GM18511 (cell line): ENCODE measurements around the gene MINDY4.
"Not testable (repeated sequence)": the region's sequence is repeated elsewhere in the genome, so short reads cannot be mapped to it uniquely, and the experiment has no call there.

ENCODE experiments used
- ATAC-seq: cut with Tn5 transposase; IDR thresholded peaks from one replicate; pipeline ENCODE4 v1.9.1; 2021; ENCODE audit warnings: mild to moderate bottlenecking, moderate library complexity; ENCODE audit not compliant: unreplicated experiment

Gene MINDY4

GRCh38 chr7:30831936-30832335 lies 60.7 kb downstream of the MINDY4 start:
- no peak for ATAC-seq

- not testable (repeated sequence) for ATAC-seq
These were observed 62.9 kb downstream of the MINDY4 start for GRCh38 chr7:30834017-30834674.

GRCh38 chr7:30835396-30835915 lies 64.2 kb downstream of the MINDY4 start:
- ATAC-seq: no peak

DNA sequence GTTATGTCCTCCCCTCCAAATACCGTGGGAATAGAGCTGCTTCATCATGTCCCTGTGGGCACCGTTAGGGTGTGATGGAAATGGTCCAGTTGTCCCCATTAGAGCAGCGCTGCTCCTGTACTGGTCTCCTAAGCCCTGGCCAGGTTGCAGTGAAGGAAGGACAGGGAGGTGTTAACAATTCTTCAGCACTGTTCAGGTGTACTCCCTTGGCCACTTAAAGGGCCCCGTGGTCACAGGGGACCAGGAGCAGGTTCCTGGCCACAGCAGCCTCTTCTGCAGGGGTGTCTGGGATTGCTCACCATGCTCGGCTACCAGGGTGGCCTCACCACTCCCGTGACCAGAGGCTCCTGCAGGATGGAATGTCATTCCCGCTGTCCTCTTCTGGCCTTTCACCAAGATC lies 65.8 kb downstream of the MINDY4 start:
- no peak for ATAC-seq

DNA sequence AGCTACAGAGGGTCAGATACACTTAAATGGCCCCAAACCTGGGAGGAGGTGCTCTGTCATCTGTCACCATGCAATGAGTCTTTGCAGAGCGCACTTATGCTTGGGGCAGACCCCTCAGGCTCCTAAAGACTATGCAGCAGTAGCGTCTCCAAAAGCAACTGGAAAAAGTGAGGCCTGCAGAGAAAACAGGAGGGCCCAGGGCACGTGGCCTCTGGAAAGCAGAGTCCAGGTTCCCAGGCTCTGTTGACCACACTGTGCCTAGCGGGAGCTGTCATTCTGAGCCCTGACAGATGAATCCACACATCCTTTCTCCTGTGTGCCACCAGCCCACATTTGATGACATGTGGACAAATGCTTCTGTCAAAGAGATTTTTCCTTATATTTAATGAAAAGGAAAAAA lies 66.4 kb downstream of the MINDY4 start:
- no peak for ATAC-seq

DNA sequence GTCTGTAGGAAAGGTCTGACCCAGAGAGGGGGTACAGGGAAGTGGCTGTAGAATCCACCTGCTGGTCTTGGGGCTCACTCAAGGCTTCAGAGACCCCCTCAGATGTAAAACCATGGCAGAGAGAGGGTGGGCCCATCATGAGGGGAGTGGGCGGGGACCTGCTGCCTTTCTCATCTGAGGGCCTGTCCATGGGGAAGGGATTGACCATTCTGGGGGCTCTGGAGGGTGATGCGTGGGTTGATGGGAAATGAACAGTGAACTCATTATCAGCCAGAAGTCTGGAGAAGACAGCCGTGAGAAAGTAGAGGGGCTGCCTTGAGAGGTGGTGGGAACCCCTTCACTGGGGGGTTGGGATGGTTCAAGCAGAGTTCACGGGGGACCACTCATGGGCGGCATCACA lies 66.8 kb downstream of the MINDY4 start:
- ATAC-seq: no peak

DNA sequence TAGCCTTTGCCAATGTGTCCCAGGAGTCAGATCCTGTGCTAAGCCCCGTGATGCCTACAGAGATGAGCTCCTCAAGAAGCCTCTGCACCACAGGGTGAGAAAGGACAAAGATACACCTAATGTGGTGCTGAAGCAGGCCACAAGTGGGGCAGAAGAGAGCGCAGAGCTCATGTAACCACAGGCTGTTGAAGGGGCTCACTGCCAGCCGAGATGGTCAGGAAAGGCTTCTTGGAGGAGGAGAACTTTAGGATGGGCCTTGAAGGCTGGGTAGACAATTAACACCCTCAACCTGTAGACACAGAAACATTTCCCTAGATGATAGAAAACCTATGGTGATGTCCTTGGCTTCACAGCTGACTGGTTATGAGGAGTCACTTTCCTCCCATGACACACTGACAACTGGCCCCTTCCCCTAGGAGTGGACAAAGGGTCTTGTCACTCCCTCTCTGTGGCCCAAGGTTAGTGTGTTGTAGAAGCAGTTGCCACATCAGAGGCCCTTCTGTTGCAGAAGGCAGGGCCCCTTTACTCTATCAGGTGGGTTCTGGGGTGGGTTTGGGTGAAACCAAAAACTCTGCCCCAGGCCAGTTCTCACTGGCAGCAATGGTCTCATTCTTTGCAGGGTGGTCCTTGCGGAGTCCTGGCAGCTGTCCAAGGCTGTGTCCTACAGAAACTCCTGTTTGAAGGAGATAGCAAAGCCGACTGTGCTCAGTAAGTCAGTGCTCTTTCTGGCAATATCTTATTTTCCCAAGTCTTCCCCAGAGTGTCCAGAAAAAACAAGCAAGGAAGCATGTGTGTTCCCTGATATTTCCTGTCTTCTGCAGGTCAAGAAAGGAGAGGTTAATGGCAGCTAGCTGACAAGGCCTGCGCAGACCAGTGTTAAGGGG lies 69.2 kb downstream of the MINDY4 start:
- ATAC-seq: no peak

GRCh38 chr7:30841025-30841735 lies 70.0 kb downstream of the MINDY4 start:
- no peak for ATAC-seq

- no peak for ATAC-seq
These were observed 70.8 kb downstream of the MINDY4 start for GRCh38 chr7:30841801-30842541.

GRCh38 chr7:30842542-30843451 lies 71.6 kb downstream of the MINDY4 start:
- ATAC-seq: no peak

- no peak for ATAC-seq
These were observed 72.7 kb downstream of the MINDY4 start for GRCh38 chr7:30843741-30844482.

- no peak for ATAC-seq
These were observed 73.3 kb downstream of the MINDY4 start for GRCh38 chr7:30844483-30844874.

DNA sequence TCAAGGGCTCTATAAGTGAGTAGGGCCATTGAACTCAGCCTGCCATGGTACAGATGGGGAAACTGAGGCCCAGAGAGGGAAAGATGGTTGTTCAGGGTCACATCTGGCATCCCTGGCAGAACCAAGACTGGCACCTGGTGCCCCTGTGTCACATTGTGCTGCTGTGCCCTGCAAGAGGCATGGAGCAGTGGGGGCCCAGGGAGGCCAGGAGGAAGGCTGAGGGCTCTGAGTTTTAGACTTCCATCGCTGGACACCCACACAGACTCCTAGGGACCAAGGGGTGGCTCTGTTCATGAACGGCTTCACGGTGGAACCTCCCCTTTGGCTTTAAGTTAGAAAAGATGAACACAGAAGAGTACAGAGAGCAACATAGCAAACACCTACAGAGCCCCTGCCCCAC lies 73.7 kb downstream of the MINDY4 start:
- no peak for ATAC-seq

- no peak for ATAC-seq
These were observed 74.4 kb downstream of the MINDY4 start for GRCh38 chr7:30845426-30846135.

GRCh38 chr7:30846378-30846777 lies 75.2 kb downstream of the MINDY4 start:
- ATAC-seq: no peak

GRCh38 chr7:30848121-30848855 lies 77.1 kb downstream of the MINDY4 start:
- no peak for ATAC-seq

- ATAC-seq: no peak
These were observed 78.3 kb downstream of the MINDY4 start for GRCh38 chr7:30849565-30849964.

DNA sequence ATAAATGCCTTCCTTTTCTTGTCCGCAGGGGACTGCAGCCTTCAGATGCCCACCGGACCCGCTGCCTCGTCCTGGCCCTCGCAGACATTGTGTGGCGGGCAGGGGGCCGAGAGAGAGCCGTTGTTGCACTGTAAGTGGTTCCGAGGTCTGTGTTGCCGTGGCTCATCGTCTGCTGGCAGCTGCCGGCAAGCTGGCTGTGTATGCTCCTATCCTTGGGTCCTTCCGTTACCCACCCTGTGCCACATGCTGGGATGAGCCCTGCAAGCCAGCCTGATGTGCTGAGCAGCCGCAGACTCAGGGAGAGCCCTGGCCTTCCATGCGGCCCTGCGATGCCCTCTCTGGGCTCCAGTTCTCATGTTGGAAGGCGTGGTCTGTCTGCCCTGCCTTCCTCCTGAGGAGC lies 79.2 kb downstream of the MINDY4 start:
- no peak for ATAC-seq
